Activated CD4-positive, alpha-beta T cell treated with anti-CD3 and anti-CD28 coated beads for 24 hours (primary cell): ENCODE measurements around the gene DCTN2.
A peak's percentile ranks its signal among the peaks of the same experiment; 100 is the strongest.
"Not testable (repeated sequence)": the region's sequence is repeated elsewhere in the genome, so short reads cannot be mapped to it uniquely, and the experiment has no call there.

Experiments used
- DNase-seq, 2 donors: peaks; one replicate each; pipeline ENCODE4 v3.0.0-alpha.2; 2020; ENCODE audit warnings: low read depth in 2 of 2

The DCTN2 gene

GRCh38 chr12:57546438-57547287, at the start of gene DCTN2:
DCTN2 (minus strand) TSS chr12:57547192; CDS start chr12:57547063, 129 bp downstream.
- peak; percentile 90 for DNase-seq

DNA sequence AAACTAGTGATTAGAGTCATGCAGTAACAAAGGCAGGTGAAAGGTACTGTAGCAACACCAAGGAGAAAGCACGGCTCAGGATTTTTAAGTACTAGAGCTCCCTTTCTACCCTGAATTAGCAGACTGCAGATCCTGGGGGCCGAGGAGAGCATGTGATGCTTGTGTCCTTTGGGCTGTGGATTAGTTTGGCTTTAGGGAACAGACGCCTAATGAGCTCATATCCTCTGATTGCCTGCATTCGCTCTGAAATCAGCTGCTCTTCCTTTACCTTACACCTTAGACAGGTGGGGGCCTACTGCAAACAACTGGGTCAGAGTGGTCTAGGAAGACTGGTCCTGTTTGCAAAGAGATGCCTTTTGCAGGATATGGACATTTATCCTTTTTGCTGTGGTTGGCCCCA, 46.2 kb upstream of the DCTN2 start:
- no peak for DNase-seq

GRCh38 chr12:57592551-57593165, 45.7 kb upstream of the DCTN2 start:
- DNase-seq, result no peak

DNA sequence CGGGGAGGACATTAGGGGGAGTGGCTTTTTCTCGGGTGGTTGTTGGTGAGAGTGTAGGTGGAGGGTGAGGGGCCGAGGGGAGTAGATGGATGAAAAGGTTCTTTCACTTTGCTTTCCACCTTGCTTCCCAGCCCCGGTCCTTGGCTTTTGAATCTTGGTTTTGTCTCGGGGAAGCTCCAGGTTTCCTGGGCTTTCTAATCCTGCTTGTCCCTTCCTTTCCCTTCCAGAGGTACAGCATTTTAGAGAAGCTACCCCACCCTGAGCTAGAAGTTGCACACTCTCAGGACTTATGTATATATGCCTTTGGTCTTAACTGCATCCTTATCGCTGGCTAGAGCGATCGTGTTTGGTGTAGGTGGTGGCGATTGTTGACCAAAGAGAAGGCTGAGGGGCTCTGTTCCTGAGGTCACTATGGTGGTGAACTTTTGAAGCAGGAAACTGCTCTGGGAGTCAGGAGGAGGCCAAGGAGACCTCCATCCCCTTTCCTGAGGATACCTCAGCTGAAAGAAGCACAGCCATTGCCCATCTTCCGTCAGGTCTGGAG, 44.9 kb upstream of the DCTN2 start:
- no peak for DNase-seq

DNA sequence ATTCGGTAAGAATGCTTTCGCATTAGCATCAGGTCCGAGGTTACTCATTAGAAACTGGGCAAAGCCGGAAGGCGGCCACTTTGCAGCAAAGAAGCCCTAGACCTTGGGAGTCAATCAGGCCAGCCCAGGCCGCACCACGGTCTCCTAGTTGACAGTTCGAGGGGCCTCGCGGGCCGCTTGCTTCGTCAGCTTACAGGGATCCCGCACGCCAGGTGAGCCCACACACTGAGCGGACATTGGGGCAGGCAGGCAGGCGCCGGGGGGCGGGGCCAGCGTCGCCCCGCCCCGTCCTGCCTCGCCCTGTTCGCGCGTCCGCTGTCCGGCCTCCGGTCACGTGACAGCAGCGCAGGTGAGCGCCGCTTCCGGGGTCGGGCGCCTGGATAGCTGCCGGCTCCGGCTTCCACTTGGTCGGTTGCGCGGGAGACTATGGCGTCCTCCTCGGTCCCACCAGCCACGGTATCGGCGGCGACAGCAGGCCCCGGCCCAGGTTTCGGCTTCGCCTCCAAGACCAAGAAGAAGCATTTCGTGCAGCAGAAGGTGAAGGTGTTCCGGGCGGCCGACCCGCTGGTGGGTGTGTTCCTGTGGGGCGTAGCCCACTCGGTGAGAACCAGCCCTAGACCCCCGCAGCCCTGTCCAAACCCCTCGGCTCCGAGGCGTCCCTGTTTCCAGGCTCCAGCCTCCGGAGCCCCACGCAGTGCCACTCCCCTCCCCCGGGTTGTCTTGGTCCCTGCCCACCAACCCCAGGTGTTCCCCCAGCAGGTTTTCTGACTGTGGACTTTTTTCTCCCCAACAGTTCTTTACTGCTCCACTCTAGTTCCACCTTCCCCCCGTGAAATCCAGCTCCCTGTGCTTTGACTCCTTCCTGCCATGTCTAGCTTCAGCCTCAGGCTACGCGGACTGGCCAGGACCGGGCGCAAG, 44.1 kb upstream of the DCTN2 start, which contains the start of gene PIP4K2C:
Gene PIP4K2C (plus strand): TSS at position 329 of the 918 bp plus-strand sequence. CDS start 98 bp downstream, at position 427.
- DNase-seq, result peak; percentile 57 to 66

- DNase-seq, result no peak
These were observed 43.5 kb upstream of the DCTN2 start for GRCh38 chr12:57590479-57590863.

DNA sequence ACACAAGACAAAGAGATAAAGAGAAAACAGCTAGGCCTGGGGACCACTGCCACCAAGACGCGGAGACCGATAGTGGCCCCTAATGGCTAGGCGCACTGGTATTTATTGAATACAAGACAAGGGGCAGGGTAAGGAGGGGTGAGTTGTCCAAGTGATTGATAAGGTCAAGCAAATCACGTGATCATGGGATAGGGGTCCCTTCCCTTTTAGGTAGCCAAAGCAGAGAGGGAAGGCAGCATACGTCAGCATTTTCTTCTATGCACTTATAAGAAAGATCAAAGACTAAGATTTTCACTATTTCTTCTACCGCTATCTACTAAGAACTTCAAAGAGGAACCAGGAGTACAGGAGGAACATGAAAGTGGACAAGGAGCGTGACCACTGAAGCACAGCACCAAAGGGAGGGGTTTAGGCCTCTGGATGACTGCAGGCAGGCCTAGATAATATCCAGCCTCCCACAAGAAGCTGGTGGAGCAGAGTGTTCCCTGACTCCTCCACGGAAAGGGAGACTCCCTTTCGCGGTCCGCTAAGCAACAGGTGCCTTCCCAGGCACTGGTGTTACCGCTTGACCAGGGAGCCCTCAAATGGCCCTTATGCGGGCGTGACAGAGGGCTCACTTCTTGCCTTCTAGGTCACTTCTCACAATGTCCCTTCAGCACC, 42.1 kb upstream of the DCTN2 start:
- not testable (repeated sequence) for DNase-seq

DNA sequence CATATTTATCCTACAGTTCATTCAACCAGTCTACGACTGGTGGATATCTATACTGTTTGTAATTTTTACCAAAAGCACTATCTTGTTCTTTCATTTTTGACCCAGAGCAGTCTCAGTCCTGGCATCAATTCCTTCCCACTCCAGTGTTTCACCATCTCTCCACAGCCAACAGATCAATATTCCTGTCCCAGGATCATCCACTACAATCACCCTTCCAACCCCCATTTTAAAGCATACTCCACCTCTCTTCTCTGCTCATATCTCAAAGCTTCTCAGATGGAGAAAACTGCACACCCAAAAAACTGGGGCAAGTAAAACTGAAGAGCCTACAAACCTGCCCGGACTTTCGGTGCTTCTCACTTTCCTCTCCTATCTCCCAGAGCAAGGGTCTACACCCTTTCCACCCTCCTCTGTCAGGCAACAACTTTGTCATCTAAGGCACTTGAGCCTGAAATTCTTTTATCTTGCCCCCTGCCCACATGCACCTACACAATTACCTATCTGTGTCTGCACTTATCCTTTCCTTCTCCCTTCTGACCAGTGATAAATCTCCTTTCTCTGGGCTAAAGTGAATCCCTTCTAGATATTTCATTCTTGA, 39.9 kb upstream of the DCTN2 start:
- DNase-seq, result no peak

GRCh38 chr12:57586128-57586527, 39.1 kb upstream of the DCTN2 start:
- no peak for DNase-seq

- no peak for DNase-seq
These were observed 38.2 kb upstream of the DCTN2 start for GRCh38 chr12:57585156-57585555.

- no peak for DNase-seq
These were observed 37.7 kb upstream of the DCTN2 start for GRCh38 chr12:57584690-57585089.

DNA sequence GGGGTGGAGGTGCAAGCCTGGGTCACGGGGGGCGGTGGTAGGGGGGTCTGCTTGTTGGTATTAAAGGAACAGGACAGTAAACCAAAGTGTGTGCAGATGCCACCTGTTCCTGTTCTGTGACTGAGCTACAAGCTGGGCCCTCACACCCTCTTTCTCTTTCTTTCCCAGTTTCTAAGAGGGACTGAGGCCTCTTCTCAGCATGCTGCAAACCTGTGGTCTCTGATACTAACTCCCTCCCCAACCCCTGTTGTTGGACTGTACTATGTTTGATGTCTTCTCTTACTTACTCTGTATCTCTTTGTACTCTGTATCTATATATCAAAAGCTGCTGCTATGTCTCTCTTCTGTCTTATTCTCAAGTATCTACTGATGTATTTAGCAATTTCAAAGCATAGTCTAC, 37.1 kb upstream of the DCTN2 start:
- no peak for DNase-seq

DNA sequence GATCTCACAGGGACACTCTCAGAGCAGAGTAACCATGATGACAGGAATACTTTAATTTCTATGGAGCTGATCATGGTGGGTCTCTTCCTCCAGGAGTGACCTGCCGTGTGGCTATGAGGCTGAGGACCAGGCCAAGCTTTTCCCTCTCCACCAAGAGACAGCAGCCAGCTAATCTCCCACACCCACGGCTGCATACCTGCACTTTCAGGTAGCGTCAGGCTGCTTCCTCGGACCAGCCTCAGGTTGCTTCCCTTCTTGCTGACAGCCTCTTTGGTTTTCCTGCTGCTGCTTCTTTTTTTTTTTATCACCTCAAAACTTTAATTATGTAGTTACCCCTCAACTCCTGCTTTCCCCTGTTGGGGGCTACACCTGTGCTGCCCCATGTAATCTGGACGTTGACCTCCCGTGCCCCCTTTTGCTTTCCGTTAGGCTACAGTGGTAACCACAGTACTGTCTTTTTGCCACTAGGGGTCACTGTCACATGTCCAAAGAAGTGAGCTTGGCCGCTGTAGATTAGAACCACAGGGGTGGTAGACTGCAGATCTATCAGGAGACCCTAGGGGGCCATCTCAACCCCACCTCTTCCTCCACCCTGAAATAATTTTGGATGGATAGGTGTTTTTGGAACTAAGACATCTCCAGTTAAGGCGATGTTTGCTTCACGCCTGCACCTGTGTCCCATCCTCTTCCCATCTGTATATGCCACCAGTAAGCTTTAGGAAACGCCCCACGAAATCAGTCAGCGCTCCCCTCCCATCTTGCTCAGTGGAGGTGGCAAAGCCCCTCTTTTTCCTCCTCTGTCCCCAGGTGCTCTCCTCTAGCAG, 36.2 kb upstream of the DCTN2 start:
- DNase-seq, result peak; percentile 24 to 64

GRCh38 chr12:57582440-57582839, 35.4 kb upstream of the DCTN2 start:
- DNase-seq, result no peak

DNA sequence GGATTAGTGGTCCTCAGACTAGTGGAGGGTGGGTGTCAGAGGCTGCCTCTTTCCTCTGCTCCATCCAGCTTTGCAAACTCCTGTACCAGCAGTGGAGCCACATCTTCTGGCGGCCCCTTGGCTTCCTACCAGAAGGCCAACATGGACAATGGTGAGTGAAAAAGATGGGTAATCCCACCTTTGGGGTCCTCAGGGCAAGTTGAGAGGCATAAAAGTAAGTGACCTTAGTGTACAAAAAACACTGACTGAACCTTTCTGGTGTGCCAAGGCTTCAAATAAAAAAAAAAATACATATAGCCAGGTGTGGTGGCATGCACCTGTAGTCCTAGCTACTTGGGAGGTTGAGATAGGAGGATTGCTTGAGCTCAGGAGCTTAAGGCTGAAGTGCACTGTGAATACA, 34.8 kb upstream of the DCTN2 start:
- no peak for DNase-seq

DNA sequence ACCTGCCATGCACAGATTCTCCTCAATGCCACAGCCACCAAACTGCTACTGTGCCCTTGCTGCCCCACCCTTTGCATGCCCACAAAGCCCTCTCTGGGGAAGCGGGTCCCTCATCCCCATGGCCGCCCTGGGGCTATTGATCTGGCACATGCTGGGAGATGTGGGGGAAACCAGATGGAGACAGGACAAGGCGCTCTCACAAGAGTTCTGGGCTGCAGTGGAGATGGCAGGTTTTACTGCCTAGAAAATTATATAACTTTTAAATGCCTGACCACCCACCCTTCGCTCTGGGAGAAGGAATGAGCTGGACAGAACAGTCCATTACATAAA, 33.4 kb upstream of the DCTN2 start:
- DNase-seq, result no peak

DNA sequence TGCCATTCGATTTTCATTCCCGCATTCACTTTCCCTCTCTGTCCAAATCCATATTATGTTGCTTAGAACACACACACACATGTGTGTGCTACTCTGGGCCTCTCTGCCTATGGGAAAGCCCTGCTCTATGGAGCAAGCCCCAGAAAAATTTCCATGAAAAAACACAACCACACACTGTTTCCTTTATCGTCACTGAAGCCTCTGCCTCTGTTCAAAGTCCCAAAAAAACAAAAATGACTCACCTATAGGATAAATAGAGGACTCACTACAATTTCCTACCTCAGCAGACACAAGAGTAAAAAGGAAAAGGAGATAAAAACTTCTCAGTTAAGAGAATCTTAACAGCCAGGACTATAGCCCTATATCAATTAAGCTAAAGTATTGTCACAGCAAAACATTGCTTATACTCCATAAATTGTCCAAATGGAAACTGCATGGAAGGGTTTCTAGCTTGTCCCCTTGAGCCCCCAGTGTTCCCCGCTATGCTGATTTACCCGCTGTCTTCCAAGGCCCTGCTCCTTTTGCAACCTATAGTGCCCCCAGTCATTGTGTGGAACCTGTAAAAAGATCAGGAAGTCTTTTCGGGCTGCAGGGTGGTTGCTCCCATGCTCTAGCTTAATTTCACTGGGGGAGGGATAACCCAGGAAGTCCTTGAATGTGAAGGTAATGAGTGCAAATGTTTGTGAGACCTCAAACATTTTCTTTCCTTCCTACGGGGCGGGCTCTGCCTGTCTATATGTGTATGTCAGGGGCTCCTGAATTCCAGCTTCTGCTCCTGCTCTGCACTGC, 32.9 kb upstream of the DCTN2 start:
- no peak for DNase-seq

- no peak for DNase-seq
These were observed 32.0 kb upstream of the DCTN2 start for GRCh38 chr12:57579011-57579410.
